Measurements from ENCODE around the gene MUC5B. TPM values are rescaled to one million over a fixed set of nuclear protein-coding genes. Genes with fewer than 3 reads are reported as not detected.
A peak's percentile ranks its signal among the peaks of the same experiment; 100 is the strongest.
"Not testable (repeated sequence)": the region's sequence is repeated elsewhere in the genome, so short reads cannot be mapped to it uniquely, and the experiment has no call there.

Gene MUC5B
- total RNA-seq: 1.2 TPM
- long read RNA-seq, partial matches to known transcripts: 1 of 1 reads
- long read RNA-seq, other reads (novel, unspliced or antisense): 0 of 1 reads

DNA sequence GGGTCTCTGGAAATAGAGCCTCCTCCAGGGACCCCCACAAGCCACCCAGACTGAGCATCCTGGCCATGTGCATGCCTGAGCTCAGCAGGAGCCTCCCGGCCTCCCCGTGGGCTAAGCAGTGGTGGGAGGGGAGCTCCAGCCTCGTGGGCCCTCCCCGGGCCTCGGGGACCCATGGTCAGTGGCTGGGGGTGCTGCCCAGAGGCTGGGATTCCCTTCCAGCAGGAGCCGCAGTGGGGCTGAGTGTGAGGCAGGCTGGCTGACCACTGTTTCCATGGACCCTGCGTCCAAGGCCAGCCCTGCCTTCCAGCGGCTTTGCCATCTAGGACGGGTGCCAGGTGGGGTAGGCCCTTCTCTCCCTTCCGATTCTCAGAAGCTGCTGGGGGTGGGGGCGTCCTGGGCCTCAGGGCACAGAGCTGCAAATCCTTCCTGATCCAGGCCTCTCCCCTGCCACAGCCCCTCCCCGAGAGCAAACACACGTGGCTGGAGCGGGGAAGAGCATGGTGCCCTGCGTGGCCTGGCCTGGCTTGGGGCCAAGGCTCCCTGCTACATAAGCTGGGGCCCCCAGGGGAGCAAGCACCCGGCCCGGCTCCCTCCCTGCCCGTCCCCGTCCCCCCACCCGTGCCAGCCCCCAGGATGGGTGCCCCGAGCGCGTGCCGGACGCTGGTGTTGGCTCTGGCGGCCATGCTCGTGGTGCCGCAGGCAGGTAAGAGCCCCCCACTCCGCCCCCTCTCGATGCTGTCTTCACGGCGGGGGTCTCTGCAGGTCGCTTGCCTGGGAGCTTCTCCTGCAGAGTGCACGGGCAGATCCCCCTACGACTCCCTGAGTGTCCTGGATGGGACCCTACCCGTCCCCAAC is at the start of gene MUC5B:
Gene MUC5B (plus strand): TSS at position 576 of the 855 bp plus-strand sequence. CDS start 58 bp downstream, at position 634.
- peaks cover 44% of the 10 kb centered on the region for H3K27me3 ChIP-seq
- H3K36me3 ChIP-seq: no peaks in the 10 kb centered on the region
- TF ChIP-seq, protein P1, sequence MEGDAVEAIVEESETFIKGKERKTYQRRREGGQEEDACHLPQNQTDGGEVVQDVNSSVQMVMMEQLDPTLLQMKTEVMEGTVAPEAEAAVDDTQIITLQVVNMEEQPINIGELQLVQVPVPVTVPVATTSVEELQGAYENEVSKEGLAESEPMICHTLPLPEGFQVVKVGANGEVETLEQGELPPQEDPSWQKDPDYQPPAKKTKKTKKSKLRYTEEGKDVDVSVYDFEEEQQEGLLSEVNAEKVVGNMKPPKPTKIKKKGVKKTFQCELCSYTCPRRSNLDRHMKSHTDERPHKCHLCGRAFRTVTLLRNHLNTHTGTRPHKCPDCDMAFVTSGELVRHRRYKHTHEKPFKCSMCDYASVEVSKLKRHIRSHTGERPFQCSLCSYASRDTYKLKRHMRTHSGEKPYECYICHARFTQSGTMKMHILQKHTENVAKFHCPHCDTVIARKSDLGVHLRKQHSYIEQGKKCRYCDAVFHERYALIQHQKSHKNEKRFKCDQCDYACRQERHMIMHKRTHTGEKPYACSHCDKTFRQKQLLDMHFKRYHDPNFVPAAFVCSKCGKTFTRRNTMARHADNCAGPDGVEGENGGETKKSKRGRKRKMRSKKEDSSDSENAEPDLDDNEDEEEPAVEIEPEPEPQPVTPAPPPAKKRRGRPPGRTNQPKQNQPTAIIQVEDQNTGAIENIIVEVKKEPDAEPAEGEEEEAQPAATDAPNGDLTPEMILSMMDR (IDR thresholded peaks at IDR 0.05): no peak
- ATAC-seq (no peak), DNase-seq (peak; percentile 64)
- no peak within 1 kb of the TSS for H3K27ac ChIP-seq
- no peaks in the 10 kb centered on the region for H3K4me1 ChIP-seq
- no peaks in the 10 kb centered on the region for H3K9me3 ChIP-seq
- intact Hi-C loops (cut with DNase I): no loop called here
- H3K4me3 ChIP-seq: no peak within 1 kb of the TSS

DNA sequence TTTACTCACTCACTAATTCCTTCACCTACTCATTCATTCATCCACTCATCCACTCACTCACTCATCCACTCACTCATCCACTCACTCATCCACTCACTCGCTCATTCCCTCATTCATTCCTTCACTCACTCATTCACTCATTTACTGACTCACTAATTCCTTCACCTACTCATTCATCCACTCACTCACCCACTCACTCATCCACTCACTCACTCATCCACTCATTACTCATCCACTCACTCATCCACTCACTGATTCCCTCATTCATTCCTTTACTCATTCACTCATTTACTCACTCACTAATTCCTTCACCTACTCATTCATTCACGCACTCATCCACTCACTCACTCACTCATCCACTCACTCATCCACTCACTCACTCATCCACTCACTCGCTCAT is 49.5 kb upstream of the MUC5B start:
- H3K27me3 ChIP-seq; intact Hi-C loops (cut with DNase I); H3K27ac ChIP-seq; H3K36me3 ChIP-seq; ATAC-seq; H3K9me3 ChIP-seq; DNase-seq; H3K4me3 ChIP-seq; H3K4me1 ChIP-seq: not testable (repeated sequence)

- TF ChIP-seq, protein P1 (IDR thresholded peaks at IDR 0.05): no peak
- no peaks in the 10 kb centered on the region for H3K27me3 ChIP-seq
- intact Hi-C loops (cut with DNase I): no loop called here
- no peaks in the 10 kb centered on the region for H3K9me3 ChIP-seq
- H3K4me3 ChIP-seq: no peak overlapping the region
- H3K4me1 ChIP-seq: no peaks in the 10 kb centered on the region
- H3K36me3 ChIP-seq: no peaks in the 10 kb centered on the region
- H3K27ac ChIP-seq: no peak overlapping the region
- ATAC-seq (no peak), DNase-seq (no peak)
Observed at GRCh38 chr11:1174441-1175370, 48.2 kb upstream of the MUC5B start.

- H3K4me3 ChIP-seq: no peak overlapping the region
- no peaks in the 10 kb centered on the region for H3K27me3 ChIP-seq
- DNase-seq (no peak), ATAC-seq (no peak)
- no peaks in the 10 kb centered on the region for H3K9me3 ChIP-seq
- TF ChIP-seq, protein P1 (IDR thresholded peaks at IDR 0.05): no peak
- H3K27ac ChIP-seq: no peak overlapping the region
- H3K4me1 ChIP-seq: no peaks in the 10 kb centered on the region
- no peaks in the 10 kb centered on the region for H3K36me3 ChIP-seq
- intact Hi-C loops (cut with DNase I): no loop called here
Observed at GRCh38 chr11:1175461-1176223, 47.2 kb upstream of the MUC5B start.

DNA sequence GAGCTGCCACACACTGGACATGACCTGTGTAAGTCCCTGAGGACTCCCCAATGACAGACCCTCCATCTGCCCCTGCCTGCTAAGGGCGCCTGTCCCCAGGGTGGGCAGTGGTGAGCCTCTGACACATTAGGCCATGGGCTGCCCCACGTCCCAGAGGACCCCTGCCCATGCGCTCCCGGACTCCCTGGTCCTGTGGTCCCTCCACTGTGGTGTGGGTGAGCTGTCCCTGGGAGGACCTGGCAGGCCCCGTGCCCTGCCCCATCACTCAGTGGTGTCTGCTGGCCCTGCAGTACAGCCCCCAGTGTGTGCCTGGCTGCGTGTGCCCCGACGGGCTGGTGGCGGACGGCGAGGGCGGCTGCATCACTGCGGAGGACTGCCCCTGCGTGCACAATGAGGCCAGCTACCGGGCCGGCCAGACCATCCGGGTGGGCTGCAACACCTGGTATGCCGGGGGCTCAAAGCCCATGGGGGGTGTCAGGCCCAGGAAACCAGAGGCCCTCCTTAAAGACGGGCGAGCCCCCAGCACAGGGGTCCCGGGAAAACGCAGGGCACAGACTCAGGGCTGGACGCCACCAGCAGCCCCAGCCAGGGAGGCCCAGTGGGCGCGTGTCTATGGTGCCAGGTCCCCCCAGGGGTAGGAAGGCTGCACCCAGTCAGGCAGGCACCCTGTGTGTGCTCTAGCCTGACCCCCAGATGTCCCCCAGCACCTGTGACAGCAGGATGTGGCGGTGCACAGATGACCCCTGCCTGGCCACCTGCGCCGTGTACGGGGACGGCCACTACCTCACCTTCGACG is 46.4 kb upstream of the MUC5B start:
- DNase-seq: no peak
- H3K27ac ChIP-seq: no peak overlapping the region
- no peaks in the 10 kb centered on the region for H3K9me3 ChIP-seq
- no peaks in the 10 kb centered on the region for H3K4me1 ChIP-seq
- no peak overlapping the region for H3K4me3 ChIP-seq
- H3K36me3 ChIP-seq: no peaks in the 10 kb centered on the region
- intact Hi-C loops (cut with DNase I): no loop called here
- TF ChIP-seq, protein P1 (IDR thresholded peaks at IDR 0.05): no peak
- H3K27me3 ChIP-seq: peaks cover 8% of the 10 kb centered on the region
- ATAC-seq: no peak

All from upper lobe of right lung (tissue), 1 donor.